Measurements from ENCODE around the gene P2RX7. TPM values are rescaled to one million over a fixed set of nuclear protein-coding genes. Genes with fewer than 3 reads are reported as not detected.
A peak's percentile ranks its signal among the peaks of the same experiment; 100 is the strongest.
"Not testable (repeated sequence)": the region's sequence is repeated elsewhere in the genome, so short reads cannot be mapped to it uniquely, and the experiment has no call there.

Gene P2RX7
- total RNA-seq, 1 donor from 2014 or later = 0.47 TPM

DNA sequence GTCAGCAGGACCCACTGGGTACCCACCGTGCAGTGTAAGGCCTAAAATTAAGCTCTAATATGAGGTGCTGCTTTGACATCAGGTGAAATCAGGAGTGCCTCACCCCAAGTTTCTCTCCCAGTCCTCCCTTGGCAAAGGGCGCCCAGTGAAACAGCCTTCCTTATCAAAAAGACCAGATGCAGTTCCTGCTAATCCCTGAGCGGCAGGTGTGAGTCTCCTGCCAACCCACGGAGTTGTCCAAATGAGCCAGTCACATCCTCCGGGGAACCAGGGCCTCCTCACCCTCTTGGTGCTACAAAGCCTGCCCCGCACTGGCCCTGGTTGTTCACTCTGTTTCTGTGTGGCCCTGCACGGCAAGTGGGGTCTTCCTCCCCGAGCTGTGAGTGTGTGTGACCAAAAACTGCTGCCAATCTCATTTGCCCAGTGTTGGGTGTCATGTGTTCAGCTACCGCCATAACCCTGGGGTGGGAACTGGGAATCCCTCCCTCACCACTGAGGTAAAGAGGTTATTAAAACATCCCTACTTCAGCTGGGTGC is 57.0 kb downstream of the P2RX7 start:
- no peak for DNase-seq (ENCODE audit: low spot score)
- TF ChIP-seq, protein P1, sequence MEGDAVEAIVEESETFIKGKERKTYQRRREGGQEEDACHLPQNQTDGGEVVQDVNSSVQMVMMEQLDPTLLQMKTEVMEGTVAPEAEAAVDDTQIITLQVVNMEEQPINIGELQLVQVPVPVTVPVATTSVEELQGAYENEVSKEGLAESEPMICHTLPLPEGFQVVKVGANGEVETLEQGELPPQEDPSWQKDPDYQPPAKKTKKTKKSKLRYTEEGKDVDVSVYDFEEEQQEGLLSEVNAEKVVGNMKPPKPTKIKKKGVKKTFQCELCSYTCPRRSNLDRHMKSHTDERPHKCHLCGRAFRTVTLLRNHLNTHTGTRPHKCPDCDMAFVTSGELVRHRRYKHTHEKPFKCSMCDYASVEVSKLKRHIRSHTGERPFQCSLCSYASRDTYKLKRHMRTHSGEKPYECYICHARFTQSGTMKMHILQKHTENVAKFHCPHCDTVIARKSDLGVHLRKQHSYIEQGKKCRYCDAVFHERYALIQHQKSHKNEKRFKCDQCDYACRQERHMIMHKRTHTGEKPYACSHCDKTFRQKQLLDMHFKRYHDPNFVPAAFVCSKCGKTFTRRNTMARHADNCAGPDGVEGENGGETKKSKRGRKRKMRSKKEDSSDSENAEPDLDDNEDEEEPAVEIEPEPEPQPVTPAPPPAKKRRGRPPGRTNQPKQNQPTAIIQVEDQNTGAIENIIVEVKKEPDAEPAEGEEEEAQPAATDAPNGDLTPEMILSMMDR (IDR thresholded peaks at IDR 0.05) = no peak
- Mint-ChIP-seq H3K4me3 (ENCODE audit: unreplicated experiment) (no peak overlapping the region), H3K36me3 (ENCODE audit: low read depth) (no peaks in the 10 kb centered on the region), H3K27ac (ENCODE audit: unreplicated experiment) (peak overlapping the region; percentile 70), H3K4me1 (ENCODE audit: low read depth) (peaks cover 30% of the 10 kb centered on the region), H3K27me3 (ENCODE audit: low read depth) (no peaks in the 10 kb centered on the region), H3K9me3 (ENCODE audit: low read depth) (no peaks in the 10 kb centered on the region)

DNA sequence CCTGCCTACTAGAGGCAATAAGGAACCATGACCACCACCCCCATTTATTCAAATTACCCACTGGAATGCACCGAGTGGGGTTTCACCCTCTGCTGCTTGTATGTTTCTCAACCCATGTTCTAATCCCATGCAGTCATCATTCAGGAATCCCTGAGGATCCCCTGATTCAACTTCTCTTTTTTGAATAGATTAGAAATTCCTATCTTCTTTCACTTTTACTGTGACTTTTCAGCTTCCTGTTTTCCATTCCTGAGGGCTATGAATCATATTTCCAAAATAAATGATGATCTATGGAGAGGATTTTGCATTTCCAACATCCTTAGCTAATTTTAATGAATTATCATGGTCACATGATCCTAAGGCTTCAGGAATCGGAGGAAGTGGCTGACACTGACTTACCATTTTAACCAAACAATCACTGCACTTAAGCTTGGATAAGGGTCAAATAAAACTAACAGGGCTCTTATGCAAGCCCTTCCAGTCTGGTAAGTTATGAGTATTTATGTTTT is 57.9 kb downstream of the P2RX7 start:
- H3K27ac Mint-ChIP-seq (ENCODE audit: unreplicated experiment) = peak overlapping the region; percentile 28
- H3K9me3 Mint-ChIP-seq (ENCODE audit: low read depth) = no peaks in the 10 kb centered on the region
- TF ChIP-seq, protein P1 (IDR thresholded peaks at IDR 0.05) = no peak
- DNase-seq (ENCODE audit: low spot score) = no peak
- no peak overlapping the region for H3K4me3 Mint-ChIP-seq (ENCODE audit: unreplicated experiment)
- no peaks in the 10 kb centered on the region for H3K27me3 Mint-ChIP-seq (ENCODE audit: low read depth)
- H3K4me1 Mint-ChIP-seq (ENCODE audit: low read depth) = peaks cover 30% of the 10 kb centered on the region
- H3K36me3 Mint-ChIP-seq (ENCODE audit: low read depth) = no peaks in the 10 kb centered on the region

DNA sequence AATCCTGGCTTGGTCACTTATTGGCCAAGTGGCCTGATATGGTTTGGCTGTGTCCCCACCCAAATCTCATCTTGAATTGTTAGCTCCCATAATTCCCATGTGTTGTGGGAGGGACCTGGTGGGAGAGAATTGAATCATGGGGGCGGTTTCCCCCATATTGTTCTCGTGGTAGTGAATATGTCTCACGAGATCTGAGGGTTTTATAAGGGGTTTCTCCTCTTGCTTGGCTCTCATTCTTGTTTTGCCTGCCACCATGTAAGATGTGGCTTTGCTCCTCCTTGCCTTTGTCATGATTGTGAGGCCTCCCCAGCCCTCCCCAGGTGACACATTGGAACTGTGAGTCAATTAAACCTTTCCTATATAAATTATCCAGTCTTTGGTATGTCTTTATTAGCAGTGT is 58.5 kb downstream of the P2RX7 start:
- Mint-ChIP-seq H3K27ac (ENCODE audit: unreplicated experiment) (peak overlapping the region; percentile 65), H3K4me3 (ENCODE audit: unreplicated experiment) (no peak overlapping the region)

DNA sequence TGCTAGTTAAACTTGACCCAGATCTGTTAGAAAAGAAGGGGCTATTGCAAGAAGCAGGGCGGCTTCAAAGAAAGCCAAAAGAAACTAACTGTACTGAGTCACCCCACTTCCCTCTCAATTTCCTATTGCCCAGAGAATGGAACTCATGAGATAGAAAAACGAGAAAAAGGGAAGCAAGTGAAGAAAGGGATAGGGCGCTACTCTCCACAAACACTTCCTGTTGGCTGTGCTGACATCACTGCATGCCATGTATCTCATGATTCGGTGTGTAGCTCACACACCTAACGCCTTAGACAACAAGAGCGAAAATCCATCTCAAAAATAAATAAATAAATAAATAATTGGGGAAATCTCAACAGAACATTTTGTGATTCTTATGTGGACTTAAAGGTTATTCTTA is 64.2 kb downstream of the P2RX7 start:
- TF ChIP-seq, protein P1 (IDR thresholded peaks at IDR 0.05) = no peak
- no peaks in the 10 kb centered on the region for H3K36me3 Mint-ChIP-seq (ENCODE audit: low read depth)
- peaks cover 3% of the 10 kb centered on the region for H3K4me1 Mint-ChIP-seq (ENCODE audit: low read depth)
- no peaks in the 10 kb centered on the region for H3K27me3 Mint-ChIP-seq (ENCODE audit: low read depth)
- H3K9me3 Mint-ChIP-seq (ENCODE audit: low read depth) = no peaks in the 10 kb centered on the region
- no peak for DNase-seq (ENCODE audit: low spot score)
- no peak overlapping the region for H3K27ac Mint-ChIP-seq (ENCODE audit: unreplicated experiment)
- H3K4me3 Mint-ChIP-seq (ENCODE audit: unreplicated experiment) = no peak overlapping the region

More for the DNA sequence above, 58.5 kb downstream of the P2RX7 start:
- Mint-ChIP-seq H3K9me3 (ENCODE audit: low read depth) (no peaks in the 10 kb centered on the region), H3K27me3 (ENCODE audit: low read depth) (no peaks in the 10 kb centered on the region), H3K4me1 (ENCODE audit: low read depth) (peaks cover 30% of the 10 kb centered on the region), H3K36me3 (ENCODE audit: low read depth) (no peaks in the 10 kb centered on the region)
- no peak for DNase-seq (ENCODE audit: low spot score)
- TF ChIP-seq, protein P1 (IDR thresholded peaks at IDR 0.05) = no peak

DNA sequence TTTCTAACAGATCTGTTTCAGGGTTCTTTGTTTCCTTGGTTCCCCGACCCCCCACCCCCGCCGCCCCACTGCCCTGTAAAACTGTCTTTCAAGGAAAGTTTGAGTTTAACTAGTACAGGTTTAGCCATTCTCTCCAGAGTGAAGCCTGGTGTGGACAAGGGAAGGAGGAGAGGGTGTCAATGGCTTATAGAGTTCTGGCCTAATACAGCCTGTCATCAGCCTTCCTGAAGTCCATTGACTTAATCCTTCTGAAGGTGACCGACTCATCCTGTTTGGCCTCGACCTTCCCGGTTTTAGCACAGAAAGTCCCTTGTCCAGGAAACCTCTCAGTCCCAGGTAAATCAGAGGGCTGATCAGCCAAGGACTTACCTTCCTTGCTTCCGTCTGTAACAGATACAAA is 66.3 kb downstream of the P2RX7 start:
- TF ChIP-seq, protein P1 (IDR thresholded peaks at IDR 0.05) = no peak
- Mint-ChIP-seq H3K4me1 (ENCODE audit: low read depth) (no peaks in the 10 kb centered on the region), H3K27me3 (ENCODE audit: low read depth) (no peaks in the 10 kb centered on the region), H3K4me3 (ENCODE audit: unreplicated experiment) (no peak overlapping the region), H3K27ac (ENCODE audit: unreplicated experiment) (no peak overlapping the region), H3K9me3 (ENCODE audit: low read depth) (no peaks in the 10 kb centered on the region), H3K36me3 (ENCODE audit: low read depth) (no peaks in the 10 kb centered on the region)
- no peak for DNase-seq (ENCODE audit: low spot score)

DNA sequence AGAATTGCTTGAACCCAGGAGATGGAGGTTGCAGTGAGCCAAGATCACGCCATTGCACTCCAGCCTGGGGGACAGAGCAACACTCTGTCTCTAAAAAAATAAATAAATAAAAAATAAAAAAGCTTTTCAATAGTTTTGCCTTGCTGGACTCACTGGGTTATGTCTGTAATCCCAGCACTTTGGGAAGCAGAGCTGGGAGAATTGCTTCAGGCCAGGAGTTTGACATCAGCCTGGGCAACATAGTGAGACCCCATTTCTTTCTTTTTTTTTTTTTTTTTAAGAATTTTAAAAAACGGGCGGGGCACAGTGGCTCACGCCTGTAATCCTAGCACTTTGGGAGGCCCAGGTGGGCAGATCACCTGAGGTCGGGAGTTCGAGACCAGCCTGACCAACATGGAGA is 68.5 kb downstream of the P2RX7 start:
- not testable (repeated sequence) for H3K36me3 Mint-ChIP-seq (ENCODE audit: low read depth); H3K4me3 Mint-ChIP-seq (ENCODE audit: unreplicated experiment)

More for the DNA sequence above, 68.5 kb downstream of the P2RX7 start:
- not testable (repeated sequence) for H3K27me3 Mint-ChIP-seq (ENCODE audit: low read depth); DNase-seq (ENCODE audit: low spot score); H3K27ac Mint-ChIP-seq (ENCODE audit: unreplicated experiment); H3K9me3 Mint-ChIP-seq (ENCODE audit: low read depth); H3K4me1 Mint-ChIP-seq (ENCODE audit: low read depth)

Data from chondrocyte (in vitro differentiated cells).